Lower leg skin (tissue), 4 donors: Measurements from ENCODE around the gene EPB41. TPM values are rescaled to one million over a fixed set of nuclear protein-coding genes. Genes with fewer than 3 reads are reported as not detected.
"Not testable (repeated sequence)": the region's sequence is repeated elsewhere in the genome, so short reads cannot be mapped to it uniquely, and the experiment has no call there.

Experiments used
- DNase-seq, 2 donors: peaks; one replicate each; pipeline ENCODE4 v3.0.0-alpha.2; 2019; ENCODE audit warnings: low spot score in 2 of 2
- H3K4me3 ChIP-seq: fragments of 200-600 bp; sonication (generic); 2 replicates; pipeline ENCODE4 v1.5.1; 2017; ENCODE audit warnings: mild to moderate bottlenecking, low read depth; ENCODE audit not compliant: poor library complexity, severe bottlenecking
- CTCF ChIP-seq, 3 donors: fragments of 450-650 bp; IDR thresholded peaks; one replicate each; pipeline ENCODE4 v1.5.1; 2016; ENCODE audit warnings: antibody characterized with exemption in 3 of 3, mild to moderate bottlenecking in 3 of 3, moderate library complexity in 2 of 3
- POLR2A ChIP-seq, 2 donors: fragments of 450-650 bp; IDR thresholded peaks; one replicate each; pipeline ENCODE4 v1.6.1; 2016 to 2017; ENCODE audit warnings: antibody characterized with exemption in 2 of 2, mild to moderate bottlenecking in 1 of 2, moderate library complexity in 1 of 2
- WGBS, 2 donors: methylation state at CpG; one replicate each; pipeline ENCODE4 v1.1.5; 2018; 5-methylcytosine and 5-hydroxymethylcytosine counted together
- intact Hi-C: fragments of 100-400 bp; cut with DNase I; formaldehyde crosslinking; loops from one replicate; pipeline ENCODE4 v1.15.0; 2023; ENCODE audit warnings: low total_unique reads
- total RNA-seq, 4 donors: library from RNA; depleted of rRNA; stranded (reverse); fragments of >200 nt; gene quantifications; one replicate each; pipeline ENCODE4 v1.1.0, GENCODE V29; 2016

Gene EPB41
- total RNA-seq, 4 donors from 2014 or later: 41.1 to 60.2 (median 50.3) TPM

GRCh38 chr1:29055160-29055559, 140.8 kb downstream of the EPB41 start:
- TF ChIP-seq POLR2A (IDR thresholded peaks at IDR 0.05) (no peak), CTCF (IDR thresholded peaks at IDR 0.05) (no peak)
- H3K4me3 ChIP-seq: no peak overlapping the region
- intact Hi-C loops: no loop called here
- DNase-seq: no peak
- 94 to 100% methylated on average over 1 of the region's 1 CpG for WGBS, 2 donors

GRCh38 chr1:29056256-29056655, 141.9 kb downstream of the EPB41 start:
- H3K4me3 ChIP-seq: no peak overlapping the region
- TF ChIP-seq CTCF (IDR thresholded peaks at IDR 0.05): no peak
- intact Hi-C loops: no loop called here
- 93 to 98% methylated on average over 4 of the region's 4 CpGs for WGBS, 2 donors
- DNase-seq: no peak

- DNase-seq: no peak
- intact Hi-C loops: no loop called here
- no peak overlapping the region for H3K4me3 ChIP-seq
- TF ChIP-seq CTCF (IDR thresholded peaks at IDR 0.05) (no peak), POLR2A (IDR thresholded peaks at IDR 0.05) (no peak)
These were observed 143.3 kb downstream of the EPB41 start for GRCh38 chr1:29057700-29058099.

GRCh38 chr1:29062157-29062942, 148.0 kb downstream of the EPB41 start:
- no peak for TF ChIP-seq POLR2A (IDR thresholded peaks at IDR 0.05)
- no peak for TF ChIP-seq CTCF (IDR thresholded peaks at IDR 0.05)
- WGBS, 2 donors: 63 to 70% methylated on average over 4 of the region's 4 CpGs
- intact Hi-C loops: no loop called here

GRCh38 chr1:29064064-29064463, 149.7 kb downstream of the EPB41 start:
- TF ChIP-seq POLR2A (IDR thresholded peaks at IDR 0.05) (no peak), CTCF (IDR thresholded peaks at IDR 0.05) (no peak)
- intact Hi-C loops: no loop called here
- WGBS, 2 donors: 82 to 98% methylated on average over 1 of the region's 1 CpG
- no peak overlapping the region for H3K4me3 ChIP-seq
- no peak for DNase-seq

More at GRCh38 chr1:29062157-29062942, 148.0 kb downstream of the EPB41 start:
- no peak overlapping the region for H3K4me3 ChIP-seq
- no peak for DNase-seq

- 97 to 98% methylated on average over 2 of the region's 2 CpGs for whole genome bisulfite sequencing, 2 donors
- TF ChIP-seq CTCF (IDR thresholded peaks at IDR 0.05) (no peak), POLR2A (IDR thresholded peaks at IDR 0.05) (no peak)
- no peak for DNase-seq
- H3K4me3 ChIP-seq: no peak overlapping the region
- intact Hi-C loops: no loop called here
These were observed 162.8 kb downstream of the EPB41 start for GRCh38 chr1:29077155-29077554.

- WGBS, 2 donors: 93% methylated on average over 16 of the region's 16 CpGs
- intact Hi-C loops, H3K4me3 ChIP-seq, DNase-seq: not testable (repeated sequence)
These were observed 165.7 kb downstream of the EPB41 start for GRCh38 chr1:29079916-29080629.
